Measurements from ENCODE around the gene THOC6. TPM values are rescaled to one million over a fixed set of nuclear protein-coding genes. Genes with fewer than 3 reads are reported as not detected.
A peak's percentile ranks its signal among the peaks of the same experiment; 100 is the strongest.

THOC6 gene
- total RNA-seq, 1 donor, result 23.5 TPM

GRCh38 chr16:2976201-2976600, 47.6 kb upstream of the THOC6 start:
- no peaks in the 10 kb centered on the region for H3K36me3 ChIP-seq (ENCODE audit: insufficient read depth, low read length)
- H3K27me3 ChIP-seq (ENCODE audit: insufficient read depth, low read length), result no peaks in the 10 kb centered on the region
- H3K4me3 ChIP-seq (ENCODE audit: insufficient read depth, low read length), result no peak overlapping the region
- TF ChIP-seq CTCF (IDR thresholded peaks at IDR 0.05; ENCODE audit: extremely low read depth, low read depth, low read length), result no peak
- H3K4me1 ChIP-seq (ENCODE audit: insufficient read depth, low read length), result peaks cover 11% of the 10 kb centered on the region
- H2AFZ ChIP-seq (ENCODE audit: low read length), result no peak overlapping the region
- peaks cover 4% of the 10 kb centered on the region for H4K20me1 ChIP-seq (ENCODE audit: insufficient read depth, low read length)
- no peak for DNase-seq (ENCODE audit: insufficient read length, low spot score, missing footprints)
- H3K79me2 ChIP-seq (ENCODE audit: insufficient read depth, low read length), result peaks cover 8% of the 10 kb centered on the region
- H3K9me3 ChIP-seq (ENCODE audit: low read depth, low read length), result no peaks in the 10 kb centered on the region
- no peak overlapping the region for H3K4me2 ChIP-seq (ENCODE audit: insufficient read depth, low read length)
- no peak overlapping the region for H3K27ac ChIP-seq (ENCODE audit: low read depth, low read length)

- TF ChIP-seq CTCF (IDR thresholded peaks at IDR 0.05; ENCODE audit: extremely low read depth, low read depth, low read length), result no peak
- no peak overlapping the region for H3K4me3 ChIP-seq (ENCODE audit: insufficient read depth, low read length)
- H2AFZ ChIP-seq (ENCODE audit: low read length), result no peak overlapping the region
- no peak overlapping the region for H3K4me2 ChIP-seq (ENCODE audit: insufficient read depth, low read length)
- no peak for DNase-seq (ENCODE audit: insufficient read length, low spot score, missing footprints)
- H3K79me2 ChIP-seq (ENCODE audit: insufficient read depth, low read length), result peaks cover 8% of the 10 kb centered on the region
- H3K9me3 ChIP-seq (ENCODE audit: low read depth, low read length), result no peaks in the 10 kb centered on the region
- no peak overlapping the region for H3K27ac ChIP-seq (ENCODE audit: low read depth, low read length)
- H3K4me1 ChIP-seq (ENCODE audit: insufficient read depth, low read length), result peaks cover 11% of the 10 kb centered on the region
- no peaks in the 10 kb centered on the region for H3K27me3 ChIP-seq (ENCODE audit: insufficient read depth, low read length)
- H3K36me3 ChIP-seq (ENCODE audit: insufficient read depth, low read length), result no peaks in the 10 kb centered on the region
- H4K20me1 ChIP-seq (ENCODE audit: insufficient read depth, low read length), result peaks cover 4% of the 10 kb centered on the region
These were observed 47.2 kb upstream of the THOC6 start for GRCh38 chr16:2976673-2977072.

GRCh38 chr16:2977440-2977839, 46.4 kb upstream of the THOC6 start:
- Histone ChIP-seq H3K79me2 (ENCODE audit: insufficient read depth, low read length) (peaks cover 8% of the 10 kb centered on the region), H2AFZ (ENCODE audit: low read length) (no peak overlapping the region), H4K20me1 (ENCODE audit: insufficient read depth, low read length) (no peaks in the 10 kb centered on the region), H3K27me3 (ENCODE audit: insufficient read depth, low read length) (no peaks in the 10 kb centered on the region), H3K27ac (ENCODE audit: low read depth, low read length) (no peak overlapping the region), H3K4me1 (ENCODE audit: insufficient read depth, low read length) (peaks cover 11% of the 10 kb centered on the region), H3K4me3 (ENCODE audit: insufficient read depth, low read length) (no peak overlapping the region), H3K4me2 (ENCODE audit: insufficient read depth, low read length) (no peak overlapping the region), H3K36me3 (ENCODE audit: insufficient read depth, low read length) (no peaks in the 10 kb centered on the region), H3K9me3 (ENCODE audit: low read depth, low read length) (no peaks in the 10 kb centered on the region)
- no peak for DNase-seq (ENCODE audit: insufficient read length, low spot score, missing footprints)
- no peak for TF ChIP-seq CTCF (IDR thresholded peaks at IDR 0.05; ENCODE audit: extremely low read depth, low read depth, low read length)

GRCh38 chr16:2979669-2980226, 44.1 kb upstream of the THOC6 start:
- Histone ChIP-seq H4K20me1 (ENCODE audit: insufficient read depth, low read length) (no peaks in the 10 kb centered on the region), H2AFZ (ENCODE audit: low read length) (peak overlapping the region; percentile 90), H3K4me3 (ENCODE audit: insufficient read depth, low read length) (peak overlapping the region; percentile 88), H3K4me1 (ENCODE audit: insufficient read depth, low read length) (peaks cover 11% of the 10 kb centered on the region), H3K27ac (ENCODE audit: low read depth, low read length) (no peak overlapping the region), H3K79me2 (ENCODE audit: insufficient read depth, low read length) (peaks cover 8% of the 10 kb centered on the region), H3K36me3 (ENCODE audit: insufficient read depth, low read length) (no peaks in the 10 kb centered on the region), H3K9me3 (ENCODE audit: low read depth, low read length) (no peaks in the 10 kb centered on the region), H3K4me2 (ENCODE audit: insufficient read depth, low read length) (peak overlapping the region; percentile 84), H3K27me3 (ENCODE audit: insufficient read depth, low read length) (no peaks in the 10 kb centered on the region)
- peak; percentile 90 for DNase-seq (ENCODE audit: insufficient read length, low spot score, missing footprints)
- TF ChIP-seq CTCF (IDR thresholded peaks at IDR 0.05; ENCODE audit: extremely low read depth, low read depth, low read length), result no peak
